ENCODE data around the gene BCO2.
"Not testable (repeated sequence)": the region's sequence is repeated elsewhere in the genome, so short reads cannot be mapped to it uniquely, and the experiment has no call there.

Gene BCO2

DNA sequence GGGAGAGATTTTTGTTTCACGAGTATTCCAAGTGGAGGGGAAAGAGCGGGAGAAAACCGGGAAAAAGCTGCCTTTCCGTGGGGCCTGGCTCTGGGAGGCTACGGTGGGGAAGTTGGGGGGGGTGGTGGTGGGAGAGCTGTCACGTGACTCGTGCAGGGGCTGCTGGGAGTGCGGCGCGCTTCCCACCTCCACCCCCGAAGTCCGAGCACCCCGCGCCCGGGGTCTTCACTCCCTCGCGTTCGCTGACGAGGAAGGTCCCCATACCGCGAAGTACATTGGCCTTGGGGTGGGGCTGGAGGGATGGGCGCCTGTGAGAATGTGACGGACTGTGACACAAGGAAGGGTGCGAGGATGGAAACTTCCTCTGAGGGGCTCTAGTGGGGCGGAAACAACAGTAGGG, 8.2 kb upstream of the BCO2 start, which contains the start of gene TEX12:
TEX12 (plus strand) TSS at position 228 of the 400 bp plus-strand sequence. CDS start 1,897 bp downstream, outside the sequence.
- ATAC-seq: no peak

DNA sequence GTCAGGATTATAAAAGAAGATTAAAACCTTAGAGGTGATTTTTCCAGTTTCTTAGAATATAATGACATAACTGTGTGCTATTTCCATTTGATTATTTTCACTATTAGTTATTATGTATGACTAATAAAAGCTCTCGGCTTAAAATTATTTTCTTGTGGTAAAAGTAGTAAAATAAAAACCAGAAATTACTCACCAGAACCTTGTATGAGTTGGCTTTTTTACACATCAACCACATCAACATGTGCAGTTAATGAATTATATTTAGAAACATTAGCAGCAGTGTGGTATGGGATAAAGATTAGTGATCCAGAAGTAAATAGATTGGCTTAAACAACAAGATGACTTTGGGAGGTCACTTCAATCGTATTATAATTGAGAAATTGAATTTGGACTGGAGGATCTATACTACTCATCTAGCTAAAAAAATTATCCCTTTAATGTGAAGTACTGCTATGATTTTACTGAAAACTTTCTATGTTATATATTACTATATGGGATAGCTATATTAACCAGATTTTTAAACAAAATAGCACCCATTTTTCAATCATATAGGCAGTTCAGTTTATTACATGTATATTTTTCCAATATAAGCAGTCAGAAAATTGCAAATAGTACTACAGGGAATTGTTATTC, 2.8 kb upstream of the BCO2 start:
- ATAC-seq: no peak
- no peak for DNase-seq

More for the DNA sequence above, 8.2 kb upstream of the BCO2 start, which contains the start of gene TEX12:
- no peak for DNase-seq

DNA sequence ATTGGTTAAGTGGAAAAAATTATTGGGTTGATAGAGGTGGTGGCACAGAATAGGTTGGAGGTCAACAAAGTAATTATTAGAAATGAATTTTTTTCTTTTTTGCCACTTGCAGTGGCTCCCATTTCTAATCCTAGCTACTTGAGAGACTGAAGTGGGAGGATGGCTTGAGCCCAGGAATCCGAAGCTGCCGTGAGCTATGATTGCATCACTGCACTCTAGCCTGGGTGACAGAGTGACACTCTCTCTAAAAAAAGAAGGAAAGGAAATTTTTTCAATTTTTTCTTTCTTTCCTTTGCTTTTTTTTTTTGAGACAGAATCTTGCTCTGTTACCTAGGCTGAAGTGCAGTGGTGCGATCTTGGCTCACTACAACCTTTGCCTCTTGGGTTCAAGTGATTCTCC, 2.2 kb upstream of the BCO2 start:
- ATAC-seq (no peak), DNase-seq (no peak)

DNA sequence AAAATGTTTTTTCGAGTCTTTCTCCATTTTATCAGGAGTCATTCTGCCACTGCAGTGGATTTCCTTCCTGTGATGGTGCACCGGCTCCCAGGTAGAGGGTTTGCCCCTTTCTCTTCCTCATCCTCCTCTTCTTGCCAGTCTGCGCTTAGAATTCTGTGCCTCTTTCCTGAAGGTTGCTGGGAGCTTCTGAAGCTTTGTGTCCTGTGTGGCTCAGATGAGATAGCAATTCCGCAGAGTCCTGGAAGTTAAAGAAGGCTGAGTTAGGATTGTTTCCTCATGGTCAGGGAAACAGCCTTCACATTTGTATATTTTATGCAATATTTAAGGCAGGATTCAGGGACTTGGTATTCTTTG, 264 bp downstream of the BCO2 start:
- no peak for DNase-seq
- no peak for ATAC-seq

DNA sequence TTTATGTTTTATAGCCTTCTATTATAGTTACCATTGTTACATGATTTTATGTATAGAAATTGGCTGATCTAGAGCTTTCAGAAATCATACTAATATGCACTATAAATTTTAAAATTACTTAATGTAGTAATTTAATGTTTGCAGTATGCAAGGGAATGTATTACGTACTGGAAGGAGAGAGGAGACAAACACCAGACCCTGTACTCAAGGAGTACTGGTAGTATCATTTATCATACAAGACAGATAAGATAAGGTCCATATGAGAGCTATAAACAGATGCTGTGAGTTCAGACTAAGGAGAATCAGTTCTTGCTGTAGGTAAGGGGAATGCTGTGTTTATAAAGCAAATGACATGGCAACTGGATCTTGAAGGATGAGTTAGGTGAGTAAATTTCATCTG, 765 bp downstream of the BCO2 start:
- ATAC-seq (no peak), DNase-seq (no peak)

DNA sequence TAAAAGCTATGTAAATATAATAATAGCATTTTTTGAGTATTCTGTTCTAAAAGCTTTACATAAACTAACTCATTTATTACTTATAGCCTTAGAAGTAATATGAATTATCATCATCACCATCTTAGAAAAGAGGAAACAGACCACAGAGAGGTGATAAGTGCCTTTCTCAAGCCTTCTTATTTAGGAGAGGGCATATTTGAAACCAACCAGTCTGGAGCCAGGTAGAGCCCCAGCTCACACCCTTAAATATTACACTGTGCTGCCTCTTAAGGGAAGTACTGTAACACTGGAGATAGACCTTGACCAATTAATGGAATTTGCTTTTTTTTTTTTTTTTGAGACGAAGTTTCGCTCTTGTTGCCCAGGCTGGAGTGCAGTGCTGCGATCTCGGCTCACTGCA, 2.3 kb downstream of the BCO2 start:
- no peak for DNase-seq
- ATAC-seq: no peak

DNA sequence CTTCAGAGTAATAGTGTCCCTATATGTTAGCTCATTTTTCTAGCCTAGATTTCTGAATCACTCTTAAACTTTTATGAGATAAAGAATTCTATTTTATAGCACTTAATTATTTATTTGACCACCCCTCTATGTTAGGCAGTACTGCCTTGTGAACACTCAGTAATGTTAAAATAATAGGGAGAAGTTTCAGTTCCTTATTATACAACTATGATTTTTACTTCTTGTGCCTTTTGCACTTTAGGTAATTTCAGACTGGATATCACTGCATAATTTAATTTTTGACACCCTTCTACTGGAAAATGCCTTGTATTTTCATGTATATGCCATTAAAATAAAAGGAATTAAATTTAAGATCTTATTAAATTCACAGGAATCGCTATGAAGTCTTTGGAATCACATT, 3.1 kb downstream of the BCO2 start:
- ATAC-seq: no peak
- no peak for DNase-seq

DNA sequence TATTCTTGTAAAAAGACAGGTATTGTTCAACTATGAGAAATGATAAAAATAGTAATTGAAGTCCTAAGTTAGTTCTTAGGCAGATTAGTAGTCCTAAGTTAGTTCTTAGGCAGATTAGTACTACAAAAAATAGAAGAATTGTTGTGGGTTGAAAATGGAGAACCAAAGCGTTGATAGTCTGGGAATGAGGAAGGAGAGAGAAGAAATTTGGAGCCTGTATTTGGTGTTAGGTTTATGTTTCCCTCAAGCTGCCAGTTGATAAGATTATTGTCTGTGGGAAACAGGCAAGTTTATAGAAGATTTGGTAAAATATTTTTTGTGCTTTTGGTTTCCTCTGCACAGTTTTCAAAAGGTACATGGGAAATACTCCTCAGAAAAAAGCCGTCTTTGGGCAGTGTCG, 3.6 kb downstream of the BCO2 start:
- DNase-seq (no peak), ATAC-seq (no peak)

DNA sequence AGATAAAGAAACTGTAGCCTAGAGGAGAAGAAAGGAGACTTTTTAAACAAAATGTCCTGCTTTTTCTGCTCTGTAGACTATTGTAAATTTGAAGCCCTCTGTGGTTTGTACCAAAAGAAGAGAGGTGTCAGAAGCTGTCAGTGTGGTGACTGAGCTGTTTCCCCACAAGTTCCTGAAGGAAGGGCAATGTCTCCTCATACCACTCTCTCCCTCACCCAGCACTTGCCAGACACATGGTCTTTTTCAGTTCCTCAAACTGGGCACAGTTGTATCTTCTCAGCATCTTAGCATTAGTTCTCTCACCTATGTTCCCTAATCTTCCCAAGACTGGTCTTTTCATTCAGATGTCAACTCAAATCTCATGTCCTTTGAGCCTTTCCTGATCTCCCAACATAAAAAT, 4.3 kb downstream of the BCO2 start:
- DNase-seq (no peak), ATAC-seq (no peak)

DNA sequence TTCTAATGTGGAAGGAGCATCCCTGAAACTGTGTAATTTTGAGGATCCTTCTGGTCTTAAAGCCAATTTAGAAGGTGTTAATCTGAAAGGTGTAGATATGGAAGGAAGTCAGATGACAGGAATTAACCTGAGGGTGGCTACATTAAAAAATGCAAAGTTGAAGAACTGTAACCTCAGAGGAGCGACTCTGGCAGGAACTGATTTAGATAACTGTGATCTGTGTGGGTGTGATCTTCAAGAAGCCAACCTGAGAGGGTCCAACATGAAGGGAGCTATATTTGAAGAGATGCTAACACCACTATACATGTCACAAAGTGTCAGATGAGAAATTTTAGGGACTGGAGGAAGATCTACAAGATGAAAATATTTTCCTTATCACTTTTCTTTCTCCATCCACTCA, 7.6 kb downstream of the BCO2 start:
- DNase-seq (no peak), ATAC-seq (no peak)

DNA sequence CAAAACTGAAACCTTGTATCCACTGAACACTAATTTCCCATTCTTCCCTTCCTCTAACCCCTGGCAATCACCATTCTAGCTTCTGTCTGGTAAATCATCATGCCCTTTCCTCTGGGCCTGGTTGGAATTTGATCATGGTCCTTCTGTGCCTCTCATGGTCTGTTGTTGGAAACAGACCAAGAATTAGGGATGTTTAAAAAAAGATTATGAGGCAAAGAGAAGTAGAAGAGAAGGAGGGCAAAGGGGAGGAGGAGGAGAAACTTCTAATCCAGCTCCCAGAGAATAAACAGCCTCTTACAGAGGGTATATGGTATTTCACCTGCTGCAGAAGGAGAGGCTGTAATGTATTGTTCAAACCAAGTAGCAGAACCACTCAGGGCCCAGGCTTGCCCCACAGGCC, 10.6 kb downstream of the BCO2 start:
- ATAC-seq: no peak
- no peak for DNase-seq

DNA sequence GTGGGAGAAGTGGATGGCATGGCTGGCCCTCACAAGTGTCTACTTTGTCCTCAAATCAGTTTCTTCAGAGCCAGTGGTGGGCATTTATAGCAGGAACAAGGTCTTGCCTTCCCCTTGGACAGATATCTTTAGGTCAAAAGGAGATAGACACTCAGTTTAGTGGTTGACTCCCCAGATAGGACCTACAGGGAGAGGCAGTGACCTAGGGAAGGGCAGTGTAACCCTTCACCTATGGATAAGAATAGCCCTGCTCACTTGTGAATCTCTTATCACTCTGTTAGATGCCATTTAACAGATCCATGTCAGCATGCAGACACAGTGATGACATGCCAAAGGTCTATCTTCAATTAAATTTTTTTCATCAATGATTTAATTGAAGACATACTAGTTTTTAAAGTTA, 11.0 kb downstream of the BCO2 start:
- DNase-seq (no peak), ATAC-seq (no peak)

DNA sequence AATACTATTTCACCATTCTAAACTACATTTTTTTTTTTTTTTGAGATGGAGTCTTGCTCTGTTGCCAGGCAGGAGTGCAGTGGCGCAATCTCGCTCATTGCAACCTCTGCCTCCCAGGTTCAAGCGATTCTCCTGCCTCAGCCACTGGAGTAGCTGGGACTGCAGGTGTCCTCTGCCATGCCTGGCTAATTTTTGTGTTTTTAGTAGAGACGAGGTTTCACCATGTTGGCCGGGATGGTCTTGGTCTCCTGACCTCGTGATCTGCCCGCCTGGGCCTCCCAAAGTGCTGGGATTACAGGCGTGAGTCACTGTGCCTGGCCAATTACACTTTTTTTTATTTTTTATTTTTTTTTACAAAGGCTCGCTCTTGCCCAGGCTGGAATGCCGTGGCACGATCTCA, 19.8 kb downstream of the BCO2 start:
- DNase-seq, ATAC-seq: not testable (repeated sequence)

DNA sequence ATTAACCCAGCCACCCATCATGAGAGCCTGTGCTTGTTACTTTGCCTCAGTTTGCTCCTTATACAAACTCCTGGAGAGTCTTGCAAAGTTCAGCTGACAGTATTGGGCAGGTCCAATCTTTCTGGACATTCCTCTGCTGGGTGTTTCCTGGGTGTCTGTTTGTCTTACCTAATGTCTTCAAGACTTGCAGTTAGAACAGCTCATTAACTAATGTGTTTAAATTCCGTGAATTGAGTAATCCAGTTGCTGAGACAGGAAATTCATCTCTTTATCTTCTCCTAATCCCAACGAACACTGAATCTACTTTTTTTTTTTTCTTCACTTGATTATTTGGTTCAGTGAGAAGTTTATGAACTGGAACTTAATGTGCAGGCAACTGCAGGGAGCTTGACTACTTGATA, 20.6 kb downstream of the BCO2 start:
- DNase-seq (no peak), ATAC-seq (no peak)

DNA sequence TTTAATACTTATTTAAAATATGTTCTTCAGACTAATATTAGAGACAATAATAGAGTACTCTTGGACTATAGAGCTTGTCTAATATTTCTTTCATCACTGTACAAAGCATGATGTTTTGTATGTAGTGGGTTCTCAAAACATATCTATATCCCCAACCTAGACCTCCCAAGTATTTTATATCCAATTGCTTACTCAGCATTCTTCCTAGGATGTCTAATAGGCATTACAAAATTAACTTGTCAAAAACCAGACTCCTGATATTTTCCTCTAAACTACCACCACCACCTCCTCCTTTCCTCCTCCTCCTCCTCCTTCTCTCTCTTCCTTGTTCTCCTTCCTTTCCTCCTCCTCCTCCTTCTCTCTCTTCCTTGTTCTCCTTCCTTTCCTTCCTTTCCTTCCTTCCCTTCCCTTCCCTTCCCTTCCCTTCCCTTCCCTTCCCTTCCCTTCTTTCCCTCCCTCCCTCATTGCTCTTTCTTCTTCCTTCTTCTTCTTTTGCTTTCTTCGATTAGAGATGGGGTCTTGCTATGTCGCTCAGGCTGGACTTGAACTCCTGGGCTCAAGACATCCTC, 21.3 kb downstream of the BCO2 start:
- ATAC-seq (no peak), DNase-seq (no peak)

DNA sequence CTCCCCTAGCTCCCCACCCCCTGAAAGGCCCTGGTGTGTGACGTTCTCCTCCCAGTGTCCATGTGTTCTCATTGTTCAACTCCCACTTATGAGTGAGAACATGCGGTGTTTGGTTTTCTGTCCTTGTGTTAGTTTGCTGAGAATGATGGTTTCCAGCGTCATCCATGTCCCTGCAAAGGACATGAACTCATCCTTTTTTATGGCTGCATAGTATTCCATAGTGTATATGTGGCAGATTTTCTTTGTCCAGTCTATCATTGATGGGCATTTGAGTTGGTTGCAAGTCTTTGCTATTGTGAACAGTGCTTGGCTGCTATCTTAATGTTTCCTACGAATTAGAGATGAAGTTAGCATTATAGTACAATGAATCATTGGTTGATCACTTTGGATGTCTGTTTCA, 23.8 kb downstream of the BCO2 start:
- not testable (repeated sequence) for DNase-seq, ATAC-seq

DNA sequence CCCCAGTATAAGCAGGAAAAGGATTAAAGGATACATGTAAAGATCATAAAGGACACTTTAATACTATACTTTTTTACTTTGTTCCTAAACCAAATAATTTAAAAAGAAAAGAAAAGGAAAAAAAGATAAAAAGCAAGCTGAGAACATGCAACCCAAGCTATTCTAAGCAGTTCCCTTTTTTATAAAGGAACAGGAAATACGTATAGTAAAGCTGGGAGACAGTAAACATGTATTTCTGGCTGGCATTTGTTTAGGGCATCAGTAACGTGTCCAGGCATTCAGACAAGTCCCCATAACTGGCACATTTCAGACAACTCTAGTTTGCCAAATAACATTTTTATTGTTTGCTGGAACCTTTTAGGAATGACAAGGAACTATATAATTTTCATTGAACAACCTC, 24.9 kb downstream of the BCO2 start:
- ATAC-seq (no peak), DNase-seq (no peak)

DNA sequence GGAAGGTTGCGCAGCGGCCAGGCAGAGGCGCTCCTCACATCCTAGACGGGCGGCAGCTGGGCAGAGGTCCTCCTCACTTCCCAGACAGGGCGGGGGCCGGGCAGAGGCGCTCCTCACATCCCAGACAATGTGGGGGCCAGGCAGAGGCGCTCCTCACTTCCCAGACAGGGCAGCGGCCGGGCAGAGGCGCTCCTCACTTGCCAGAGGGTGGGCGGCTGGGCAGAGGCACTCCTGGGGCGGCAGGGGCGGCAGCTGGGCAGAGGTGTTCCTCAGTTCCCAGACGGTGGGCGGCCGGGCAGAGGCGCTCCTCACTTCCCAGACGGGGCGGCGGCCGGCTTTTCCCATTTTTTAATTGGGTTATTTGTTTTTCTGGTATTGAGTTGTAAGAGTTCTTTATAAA, 30.8 kb downstream of the BCO2 start:
- DNase-seq (no peak), ATAC-seq (no peak)

DNA sequence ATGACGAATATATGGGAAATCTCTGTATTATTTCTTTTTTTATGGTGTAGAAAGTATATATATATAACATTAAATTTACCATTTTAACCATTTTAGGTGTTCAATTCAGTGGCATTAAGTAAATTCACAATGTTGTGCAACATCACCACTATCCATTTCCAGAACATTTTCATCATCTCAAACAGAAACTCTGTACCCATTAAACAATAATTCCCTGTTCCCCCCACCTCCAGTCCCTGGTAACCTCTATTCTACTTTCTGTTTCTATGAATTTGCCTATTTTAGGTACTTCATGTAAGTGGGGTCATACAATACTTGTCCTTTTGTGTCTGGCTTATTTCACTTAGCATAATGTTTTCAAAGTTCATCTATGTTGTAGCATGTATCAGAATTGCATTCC, 35.6 kb downstream of the BCO2 start:
- no peak for ATAC-seq
- no peak for DNase-seq

DNA sequence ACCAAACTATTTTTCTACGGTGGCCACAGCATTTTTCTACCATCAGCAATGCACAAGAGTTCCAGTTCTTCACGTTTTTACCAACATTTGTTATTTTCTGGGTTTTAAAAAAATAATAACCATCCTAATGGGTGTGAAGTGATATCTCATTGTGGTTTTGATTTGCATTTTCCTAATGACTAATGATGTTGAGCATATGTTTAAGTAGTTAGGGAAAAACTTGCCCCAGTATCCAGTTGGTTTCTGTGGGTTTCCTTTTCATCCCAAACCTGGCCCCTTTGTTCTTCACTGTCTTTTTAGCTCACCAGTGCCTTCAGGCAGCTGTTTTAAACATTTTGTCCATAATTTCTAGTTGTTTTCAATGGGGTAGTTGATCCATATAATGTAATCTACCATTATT, 36.2 kb downstream of the BCO2 start:
- ATAC-seq (peak; percentile 69), DNase-seq (no peak)

DNA sequence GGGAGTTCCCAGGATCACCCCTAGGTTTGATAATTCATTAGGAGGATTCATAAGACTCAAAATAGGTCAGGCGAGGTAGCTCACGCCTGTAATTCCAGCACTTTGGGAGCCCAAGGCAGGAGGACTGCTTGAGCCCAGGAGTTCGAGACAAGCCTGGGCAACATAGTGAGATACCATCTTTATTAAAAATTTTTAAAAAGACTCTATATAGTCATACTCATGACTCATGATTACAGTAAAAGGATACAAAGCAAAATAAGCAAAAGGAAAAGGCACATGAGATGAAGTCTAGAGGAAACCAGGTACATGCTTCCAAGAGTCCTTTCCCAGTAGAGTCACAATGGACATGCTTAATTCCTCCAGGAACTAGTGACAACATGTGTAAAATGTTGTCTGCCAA, 37.0 kb downstream of the BCO2 start:
- DNase-seq (no peak), ATAC-seq (no peak)

DNA sequence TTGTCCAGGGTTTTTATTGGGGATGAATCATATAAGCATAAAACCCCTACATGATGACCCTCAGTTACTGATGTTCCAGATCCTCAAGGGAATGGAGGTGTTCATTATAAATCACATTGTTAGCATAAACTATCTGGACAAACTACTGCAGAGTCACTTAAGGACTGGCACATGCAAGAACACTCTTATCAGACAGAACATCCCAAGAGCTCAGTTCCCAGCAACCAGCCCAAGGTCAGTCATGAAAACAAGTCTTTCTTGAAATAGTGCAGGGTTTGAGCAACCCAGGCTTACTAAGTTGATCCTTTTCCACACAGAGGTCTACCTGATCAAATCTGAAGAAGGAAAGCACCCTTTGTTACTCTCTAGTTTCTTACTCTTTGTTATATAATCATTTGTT, 37.4 kb downstream of the BCO2 start:
- no peak for ATAC-seq
- no peak for DNase-seq

DNA sequence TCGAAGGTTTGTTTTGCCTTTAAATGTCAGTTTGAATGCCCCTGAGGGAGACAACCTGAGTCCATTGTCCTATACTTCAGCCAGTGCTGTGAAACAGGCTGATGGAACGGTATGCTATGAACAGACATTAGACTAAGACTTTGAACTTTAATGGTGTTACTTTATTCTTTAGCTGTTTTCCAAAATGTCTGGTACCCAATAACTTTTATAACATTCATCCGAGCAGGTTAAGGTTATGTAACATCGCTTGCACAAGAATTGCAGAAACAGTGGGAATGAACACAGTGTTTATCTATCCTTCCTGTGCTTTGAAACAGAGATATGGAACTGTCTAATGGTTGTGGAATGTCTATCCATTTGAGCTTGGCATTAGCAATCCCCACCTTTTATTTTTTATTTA, 38.4 kb downstream of the BCO2 start:
- DNase-seq (no peak), ATAC-seq (no peak)

DNA sequence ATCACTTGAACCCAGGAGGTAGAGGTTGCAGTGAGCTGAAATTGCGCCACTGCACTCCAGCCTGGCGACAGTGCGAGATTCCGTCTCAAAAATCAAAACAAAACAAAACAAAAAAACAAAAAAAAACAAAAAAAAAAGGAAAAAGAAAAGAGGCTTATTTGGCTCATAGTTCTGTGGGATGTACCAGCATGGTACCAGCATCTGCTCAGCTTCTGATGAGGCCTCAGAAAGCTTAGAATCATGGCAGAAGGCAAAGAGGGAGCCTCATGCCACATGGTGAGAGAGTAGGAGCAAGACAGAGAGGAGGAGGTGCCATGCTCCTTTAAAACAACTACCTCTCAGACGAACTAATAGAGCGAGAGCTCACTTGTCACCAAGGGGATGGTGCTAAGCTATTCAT, 40.3 kb downstream of the BCO2 start:
- DNase-seq: no peak
- no peak for ATAC-seq

Measured in stimulated activated naive CD8-positive, alpha-beta T cell treated with anti-CD3 and anti-CD28 coated beads, Interleukin-15, Interleukin-2, amounts not matched to agents 100 U/mL and 50 U/mL, for 24 hours (primary cell).